OCI-LY1 (cell line): Measurements from ENCODE around the gene SLC35F5.

Experiments
- H2AFZ ChIP-seq: fragments of 200-600 bp; sonication (generic), shearing (Covaris generic); 2 replicates; pipeline ENCODE4 v1.6.0; 2014; ENCODE audit warnings: antibody characterized with exemption, mild to moderate bottlenecking, low read length
- H3F3A ChIP-seq: fragments of 200-600 bp; sonication (generic), shearing (Covaris generic); 2 replicates; pipeline ENCODE4 v1.6.0; 2014; ENCODE audit warnings: mild to moderate bottlenecking, antibody characterized with exemption, low read length, moderate library complexity; ENCODE audit not compliant: insufficient read depth
- H3K27ac ChIP-seq: fragments of 200-600 bp; sonication (generic); 2 replicates; pipeline ENCODE4 v1.5.1; 2014; ENCODE audit warnings: low read length, mixed run types, mild to moderate bottlenecking, low read depth; ENCODE audit not compliant: poor library complexity, severe bottlenecking
- H3K27me3 ChIP-seq: fragments of 200-600 bp; sonication (generic); 2 replicates; pipeline ENCODE4 v1.6.0; 2014; ENCODE audit warnings: antibody characterized with exemption, mild to moderate bottlenecking, low read length, moderate library complexity; ENCODE audit not compliant: insufficient read depth
- H3K36me3 ChIP-seq: fragments of 200-600 bp; sonication (generic); 2 replicates; pipeline ENCODE4 v1.6.1; 2014; ENCODE audit warnings: mild to moderate bottlenecking, antibody characterized with exemption, low read length, moderate library complexity, mixed read lengths; ENCODE audit not compliant: insufficient read depth
- H3K4me1 ChIP-seq: fragments of 200-600 bp; sonication (generic); 2 replicates; pipeline ENCODE4 v1.5.1; 2014; ENCODE audit warnings: mild to moderate bottlenecking, low read length, moderate library complexity; ENCODE audit not compliant: insufficient read depth, severe bottlenecking
- H3K4me2 ChIP-seq: fragments of 200-600 bp; sonication (generic), shearing (Covaris generic); 2 replicates; pipeline ENCODE4 v1.6.1; 2014; ENCODE audit warnings: low read length
- H3K4me3 ChIP-seq: fragments of 200-600 bp; sonication (generic); 2 replicates; pipeline ENCODE4 v1.5.1; 2014; ENCODE audit warnings: low read length, low read depth, mild to moderate bottlenecking, mixed read lengths; ENCODE audit not compliant: poor library complexity, severe bottlenecking
- H3K79me2 ChIP-seq: fragments of 200-600 bp; shearing (Covaris generic); 2 replicates; pipeline ENCODE4 v1.6.1; 2016; ENCODE audit warnings: mixed run types, low read length, mixed read lengths; ENCODE audit not compliant: insufficient read depth
- H3K9ac ChIP-seq: fragments of 200-600 bp; sonication (generic), shearing (Covaris generic); 2 replicates; pipeline ENCODE4 v1.6.1; 2014; ENCODE audit warnings: mild to moderate bottlenecking, low read length, mixed read lengths
- H3K9me2 ChIP-seq: fragments of 200-600 bp; sonication (generic), shearing (Covaris generic); 2 replicates; pipeline ENCODE4 v1.6.1; 2014; ENCODE audit warnings: low read depth, mild to moderate bottlenecking, low read length, mixed read lengths
- H3K9me3 ChIP-seq: fragments of 200-600 bp; shearing (Covaris generic); 2 replicates; pipeline ENCODE4 v1.6.1; 2014; ENCODE audit warnings: low read length, mixed read lengths
- H4K20me1 ChIP-seq: fragments of 200-600 bp; sonication (generic), shearing (Covaris generic); 2 replicates; pipeline ENCODE4 v1.6.0; 2016; ENCODE audit warnings: mild to moderate bottlenecking, low read length; ENCODE audit not compliant: insufficient read depth
- CTCF ChIP-seq: fragments of 200-600 bp; sonication (generic), shearing (Covaris generic); IDR thresholded peaks from 2 replicates; pipeline ENCODE4 v1.5.1; 2017; ENCODE audit warnings: mild to moderate bottlenecking, antibody characterized with exemption, low read length, moderate library complexity, mixed read lengths
- EZH2 ChIP-seq: fragments of 200-600 bp; sonication (generic), shearing (Covaris generic); IDR thresholded peaks from 2 replicates; pipeline ENCODE4 v1.8.0; 2017; ENCODE audit warnings: borderline replicate concordance, mixed run types, mild to moderate bottlenecking, antibody characterized with exemption, low read length, moderate library complexity, mixed read lengths

SLC35F5 gene

GRCh38 chr2:113796592-113797175, 40.2 kb upstream of the SLC35F5 start:
- no peaks in the 10 kb centered on the region for H3K79me2 ChIP-seq
- no peaks in the 10 kb centered on the region for H3K27me3 ChIP-seq
- H3K4me3 ChIP-seq, result no peak overlapping the region
- H4K20me1 ChIP-seq, result no peaks in the 10 kb centered on the region
- no peak overlapping the region for H3K9ac ChIP-seq
- TF ChIP-seq EZH2, result no peak
- no peak for TF ChIP-seq CTCF
- H3K4me2 ChIP-seq, result no peak overlapping the region
- H3K9me2 ChIP-seq, result no peaks in the 10 kb centered on the region
- H3K9me3 ChIP-seq, result no peaks in the 10 kb centered on the region
- H3K36me3 ChIP-seq, result no peaks in the 10 kb centered on the region
- no peaks in the 10 kb centered on the region for H3F3A ChIP-seq
- H3K4me1 ChIP-seq, result peaks cover 16% of the 10 kb centered on the region
- H3K27ac ChIP-seq, result no peak overlapping the region
- H2AFZ ChIP-seq, result no peak overlapping the region

DNA sequence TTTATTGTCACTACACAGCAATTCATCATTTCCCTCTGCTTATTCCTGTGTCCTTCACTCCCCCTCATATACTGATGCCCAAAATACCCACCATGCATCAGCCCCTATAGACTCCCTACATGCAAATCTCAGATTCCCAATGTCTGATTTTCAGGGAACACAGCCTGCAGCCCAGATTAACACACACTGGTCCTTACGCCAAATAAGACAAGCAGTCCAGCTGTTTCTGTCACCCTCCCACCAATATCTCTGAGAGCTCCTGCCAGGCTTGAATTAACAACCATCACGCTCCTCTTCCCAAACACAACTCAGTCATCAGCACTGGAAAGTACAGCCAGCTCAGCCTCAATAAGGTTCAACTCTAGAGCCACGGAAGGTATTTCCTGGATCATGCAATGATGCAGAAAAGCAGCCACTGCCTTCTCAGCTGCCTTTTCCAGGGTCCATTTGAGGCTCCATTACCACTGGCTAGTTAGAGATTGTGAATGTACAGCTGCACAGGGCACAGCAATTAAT, 39.0 kb upstream of the SLC35F5 start:
- Histone ChIP-seq H3K9ac (no peak overlapping the region), H3K27me3 (no peaks in the 10 kb centered on the region), H3K36me3 (no peaks in the 10 kb centered on the region), H3K27ac (no peak overlapping the region), H3K9me3 (no peaks in the 10 kb centered on the region), H3K4me3 (no peak overlapping the region), H3K4me2 (no peak overlapping the region), H3K4me1 (peaks cover 21% of the 10 kb centered on the region), H3K9me2 (no peaks in the 10 kb centered on the region), H4K20me1 (no peaks in the 10 kb centered on the region), H3K79me2 (no peaks in the 10 kb centered on the region), H3F3A (no peaks in the 10 kb centered on the region), H2AFZ (no peak overlapping the region)
- TF ChIP-seq CTCF (no peak), EZH2 (no peak)

- H3K4me3 ChIP-seq, result no peak overlapping the region
- H3K36me3 ChIP-seq, result no peaks in the 10 kb centered on the region
- no peak overlapping the region for H3K27ac ChIP-seq
These were observed 35.5 kb upstream of the SLC35F5 start for GRCh38 chr2:113791697-113792590.

More at GRCh38 chr2:113791697-113792590, 35.5 kb upstream of the SLC35F5 start:
- H2AFZ ChIP-seq, result 0 out of 2 replicates have a peak overlapping the region, but pooled peaks have one; percentile 6
- no peaks in the 10 kb centered on the region for H3K27me3 ChIP-seq
- H3K4me1 ChIP-seq, result peaks cover 11% of the 10 kb centered on the region
- no peak overlapping the region for H3K9ac ChIP-seq
- H3K9me2 ChIP-seq, result no peaks in the 10 kb centered on the region
- no peaks in the 10 kb centered on the region for H3K79me2 ChIP-seq
- H4K20me1 ChIP-seq, result no peaks in the 10 kb centered on the region
- no peak for TF ChIP-seq EZH2
- TF ChIP-seq CTCF, result no peak
- no peaks in the 10 kb centered on the region for H3F3A ChIP-seq
- H3K9me3 ChIP-seq, result no peaks in the 10 kb centered on the region
- H3K4me2 ChIP-seq, result peak overlapping the region; percentile 26
